HG03135 (cell line): ENCODE measurements around the gene MYLK.

ENCODE experiments used
- ATAC-seq: cut with Tn5 transposase; IDR thresholded peaks from one replicate; pipeline ENCODE4 v1.9.1; 2021; ENCODE audit warnings: mild to moderate bottlenecking, moderate library complexity; ENCODE audit not compliant: unreplicated experiment

The MYLK gene

DNA sequence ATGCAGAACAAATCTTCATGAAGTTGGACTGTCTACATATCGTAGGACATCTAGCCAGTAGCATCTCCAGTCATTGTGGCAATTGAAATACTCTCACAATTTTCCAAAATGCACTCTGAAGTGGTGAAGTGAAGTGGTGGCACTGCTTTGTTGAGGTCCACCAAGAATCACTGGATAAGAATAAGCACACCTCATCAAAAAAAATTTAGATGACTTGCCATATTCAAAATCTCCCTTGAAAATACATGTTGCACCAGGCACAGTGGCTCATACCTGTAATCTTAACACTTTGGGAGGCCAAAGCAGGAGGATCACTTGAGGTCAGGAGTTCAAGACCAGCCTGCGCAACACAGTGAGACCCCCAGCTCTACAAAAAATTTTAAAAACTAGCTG, 312.2 kb downstream of the MYLK start:
- no peak for ATAC-seq

DNA sequence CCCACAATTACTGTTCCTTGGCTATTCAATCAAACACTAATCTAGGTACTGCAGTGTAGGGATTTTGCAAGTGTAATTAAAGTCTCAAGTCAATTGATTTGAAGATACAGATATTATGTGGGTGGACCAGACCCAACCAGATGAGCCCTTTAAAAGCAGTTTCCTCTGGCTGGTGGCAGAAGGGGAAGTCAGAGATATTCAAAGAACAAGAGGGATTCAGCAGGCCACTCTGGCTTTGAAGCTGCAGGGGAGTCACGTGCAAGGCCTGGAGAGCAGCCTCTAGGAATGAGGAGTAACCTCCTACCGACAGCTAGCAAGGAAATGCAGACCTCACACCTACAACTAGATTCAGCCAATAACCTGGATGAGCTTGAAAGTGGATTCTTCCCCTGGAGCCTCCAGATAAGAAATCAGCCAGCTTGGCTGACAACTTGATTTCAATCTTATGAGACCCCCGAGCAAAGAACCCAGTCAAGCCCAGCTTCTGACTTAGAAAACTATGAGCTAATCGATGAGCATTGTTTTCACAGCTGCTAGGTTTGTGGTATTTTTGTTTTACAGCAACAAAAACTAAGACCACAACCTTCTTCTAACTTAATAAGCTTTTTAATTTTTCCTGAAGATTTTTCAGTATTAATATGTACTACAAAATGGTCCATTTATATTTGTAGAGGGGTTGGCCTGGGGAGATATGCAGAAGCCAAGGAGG, 312.7 kb downstream of the MYLK start:
- no peak for ATAC-seq

DNA sequence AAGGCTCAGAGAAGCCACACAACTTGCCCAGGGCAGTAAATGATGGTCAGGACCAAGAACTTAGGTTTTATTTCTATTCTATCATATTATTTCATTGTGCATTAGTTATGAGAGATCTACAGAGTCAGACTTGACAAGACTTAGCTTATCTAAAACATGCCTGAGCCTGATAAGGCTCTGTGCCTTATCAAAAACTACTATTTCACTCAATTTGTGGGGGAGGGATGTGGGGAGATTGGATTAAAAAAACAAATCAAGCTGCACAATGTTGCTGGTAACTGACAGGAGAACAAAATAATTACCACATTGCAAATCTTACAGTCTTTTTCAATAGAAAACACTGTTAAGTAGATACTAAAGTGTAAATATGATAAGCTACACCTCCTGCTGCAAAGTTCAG, 315.3 kb downstream of the MYLK start:
- no peak for ATAC-seq

DNA sequence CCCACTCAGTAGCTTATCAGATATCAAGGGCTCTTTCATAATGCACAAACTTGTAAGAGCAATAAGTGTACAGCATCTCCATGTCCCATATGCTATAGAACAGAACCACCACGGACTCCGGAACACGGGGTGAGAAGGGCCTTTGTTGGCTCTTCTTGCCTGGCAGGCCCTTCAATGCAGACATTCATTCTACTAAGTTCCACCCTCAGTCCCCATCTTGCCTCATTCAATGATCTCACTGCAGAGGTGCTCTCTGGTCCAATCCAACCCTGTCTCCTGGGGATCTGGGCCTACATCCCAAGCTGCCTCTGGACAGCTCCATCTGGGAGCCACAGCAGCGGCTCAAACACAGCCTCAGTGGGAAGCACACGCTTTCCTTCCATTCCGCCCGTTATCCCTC, 316.1 kb downstream of the MYLK start:
- no peak for ATAC-seq

DNA sequence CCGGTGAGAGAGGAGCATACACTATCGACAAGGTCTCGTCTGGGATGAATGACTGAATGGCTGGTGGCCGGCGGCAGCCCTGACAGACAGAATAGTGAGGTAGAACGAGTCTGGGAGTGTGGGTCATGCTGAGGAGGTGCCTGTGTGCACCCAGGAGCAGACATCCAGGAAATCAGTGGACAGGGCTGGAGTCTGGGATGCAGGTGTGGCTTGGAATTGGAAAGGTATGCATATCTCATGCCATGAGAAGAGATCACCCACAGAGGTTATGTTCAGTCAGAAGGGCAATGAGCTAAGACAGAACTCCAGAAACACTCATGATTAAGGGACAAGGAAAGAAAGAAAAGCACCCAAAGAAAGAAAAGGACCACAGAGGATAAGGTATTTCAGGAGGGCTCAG, 320.1 kb downstream of the MYLK start:
- ATAC-seq = no peak

DNA sequence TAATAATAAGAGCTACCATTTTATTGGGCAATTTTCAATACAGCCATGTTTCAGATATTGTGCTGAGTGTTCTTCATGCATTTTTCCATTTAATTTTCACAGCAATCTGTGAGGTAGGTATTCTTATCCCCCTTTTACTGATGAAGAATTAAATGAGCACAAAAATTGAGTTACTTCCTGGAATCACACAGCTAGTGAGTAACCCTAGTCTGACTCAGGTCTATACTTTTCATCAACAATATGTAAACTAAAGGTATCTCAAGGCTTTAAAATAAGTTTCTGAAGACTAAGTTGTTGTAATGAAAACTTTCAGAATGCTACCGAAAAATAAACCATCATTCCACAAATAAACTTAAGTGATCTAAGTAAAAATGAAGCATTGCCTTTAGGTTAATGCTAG, 321.6 kb downstream of the MYLK start:
- ATAC-seq = no peak

DNA sequence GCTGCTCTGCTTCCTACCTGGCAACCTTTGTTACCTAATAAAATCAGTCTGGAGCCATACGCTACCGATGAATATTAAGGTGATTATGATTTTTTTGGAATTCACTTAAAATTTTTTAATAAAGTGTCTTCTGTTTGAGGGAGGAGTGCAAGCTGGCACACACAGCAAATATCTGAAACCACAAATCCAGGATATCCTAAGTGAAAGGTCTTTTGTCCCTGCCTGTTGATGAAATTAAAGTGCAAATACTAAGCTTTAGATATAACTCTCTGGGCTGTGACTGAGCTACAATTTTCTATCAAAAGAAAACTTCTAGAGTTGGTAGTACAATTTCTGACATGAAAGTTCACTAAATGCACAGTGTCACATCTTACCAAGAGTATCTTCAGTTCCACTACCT, 322.9 kb downstream of the MYLK start:
- ATAC-seq = no peak
